Endothelial cell of umbilical vein (primary cell): Measurements from ENCODE around the gene OXLD1. TPM values are rescaled to one million over a fixed set of nuclear protein-coding genes. Genes with fewer than 3 reads are reported as not detected.

Experiments
- BruUV-seq: library from RNA; stranded (reverse); fragments of 400-500 nt; replicated peaks from 2 replicates; lab custom pipeline; 2021; lab: Mats Ljungman, UMichigan
- CTCF ChIA-PET: fragments of 300-600, 350-600 bp; sonication (Branson Sonifier 250); formaldehyde crosslinking; loops from one replicate; lab custom pipeline; 2021; ENCODE audit warnings: antibody characterized with exemption, inconsistent platforms; lab: Charles Lee
- POLR2A ChIA-PET: fragments of 300-600, 350-600 bp; sonication (Branson Sonifier 250); formaldehyde crosslinking; loops from one replicate; lab custom pipeline; 2021; ENCODE audit warnings: antibody characterized with exemption, inconsistent platforms; lab: Charles Lee
- DNase-seq: peaks from one replicate; pipeline ENCODE4 v3.0.0-alpha.2; 2011; ENCODE audit warnings: low read depth, low spot score
- FAIRE-seq: peaks from 2 replicates; lab custom pipeline; 2011; peaks lifted over from hg19 to GRCh38; lab: Jason Lieb, UNC
- H2AFZ ChIP-seq: 2 replicates; pipeline ENCODE4 v1.6.0; 2012; ENCODE audit warnings: low read depth, low read length, control low read depth, inconsistent platforms
- H3K27ac ChIP-seq: 2 replicates; pipeline ENCODE4 v1.5.1; 2011; ENCODE audit warnings: low read depth, mild to moderate bottlenecking, control low read depth, low read length, moderate library complexity; ENCODE audit not compliant: insufficient read depth
- H3K27me3 ChIP-seq, 2 experiments: 2 replicates each; pipeline versions ENCODE4 v1.6.0 to v1.6.1; 2011; ENCODE audit warnings: low read length in 2 of 2, mixed read lengths in 1 of 2; ENCODE audit not compliant: control insufficient read depth in 2 of 2, insufficient read depth in 2 of 2
- H3K36me3 ChIP-seq, 2 experiments: 2 replicates in 1 of 2; 3 replicates in 1 of 2; pipeline ENCODE4 v1.5.1; 2011; ENCODE audit warnings: low read length in 2 of 2, mild to moderate bottlenecking in 1 of 2, moderate library complexity in 1 of 2; ENCODE audit not compliant: control insufficient read depth in 2 of 2, insufficient read depth in 2 of 2; ENCODE audit errors: extremely low read depth in 1 of 2
- H3K4me1 ChIP-seq: 3 replicates; pipeline ENCODE4 v1.5.1; 2011; ENCODE audit warnings: mild to moderate bottlenecking, low read length; ENCODE audit not compliant: control insufficient read depth, insufficient read depth; ENCODE audit errors: extremely low read depth
- H3K4me2 ChIP-seq: 2 replicates; pipeline ENCODE4 v1.6.1; 2011; ENCODE audit warnings: low read length, control low read depth, mixed read lengths; ENCODE audit not compliant: insufficient read depth
- H3K4me3 ChIP-seq, 3 experiments: fragments of 200-600 bp in 1 of 3; sonication (generic), shearing (Covaris generic) in 1 of 3; replicated peaks in 1 of 3; 2 replicates each; pipeline ENCODE4 v1.5.1; 2011 to 2016; ENCODE audit warnings: control low read depth in 3 of 3, low read length in 3 of 3, mild to moderate bottlenecking in 2 of 3, inconsistent platforms in 1 of 3, low read depth in 1 of 3, moderate library complexity in 1 of 3; ENCODE audit not compliant: insufficient read depth in 1 of 3
- H3K79me2 ChIP-seq: 2 replicates; pipeline ENCODE4 v1.6.0; 2012; ENCODE audit warnings: low read length, inconsistent platforms; ENCODE audit not compliant: control insufficient read depth, insufficient read depth
- H3K9ac ChIP-seq: replicated peaks from 2 replicates; pipeline ENCODE3; 2011; ENCODE audit warnings: low read length, control low read depth; ENCODE audit not compliant: insufficient read depth; ENCODE audit errors: extremely low read depth
- H3K9me1 ChIP-seq: replicated peaks from 3 replicates; pipeline ENCODE4 v1.6.0; 2011; ENCODE audit warnings: mild to moderate bottlenecking, low read length; ENCODE audit not compliant: control insufficient read depth, insufficient read depth; ENCODE audit errors: extremely low read depth
- H3K9me3 ChIP-seq: replicated peaks from 2 replicates; pipeline ENCODE4 v1.5.1; 2012; ENCODE audit warnings: low read length, inconsistent platforms; ENCODE audit not compliant: control insufficient read depth, insufficient read depth
- H4K20me1 ChIP-seq: replicated peaks from 2 replicates; pipeline ENCODE3; 2011; ENCODE audit warnings: mild to moderate bottlenecking, low read length; ENCODE audit not compliant: control insufficient read depth, insufficient read depth; ENCODE audit errors: extremely low read depth
- CTCF ChIP-seq, 2 donors: IDR thresholded peaks; 1 replicate in 1 of 2; 2 replicates in 1 of 2; pipeline ENCODE4 v1.5.1; 2011; ENCODE audit warnings: low read length in 2 of 2, mild to moderate bottlenecking in 2 of 2, moderate library complexity in 2 of 2, control low read depth in 1 of 2, inconsistent platforms in 1 of 2, low read depth in 1 of 2; ENCODE audit not compliant: insufficient read depth in 1 of 2; ENCODE audit errors: extremely low read depth in 1 of 2
- EZH2 ChIP-seq: IDR thresholded peaks from 2 replicates; pipeline ENCODE4 v1.6.1; 2012; ENCODE audit warnings: borderline replicate concordance, low read depth, mild to moderate bottlenecking, moderate library complexity, low read length, inconsistent platforms; ENCODE audit not compliant: severe bottlenecking
- FOS ChIP-seq: IDR thresholded peaks from 2 replicates; pipeline ENCODE4 v1.6.1; 2011; ENCODE audit warnings: mild to moderate bottlenecking, low read length, moderate library complexity, borderline replicate concordance; ENCODE audit not compliant: insufficient read depth
- GATA2 ChIP-seq: IDR thresholded peaks from 2 replicates; pipeline ENCODE4 v1.7.0; 2011; ENCODE audit warnings: low read depth, mild to moderate bottlenecking, moderate library complexity, mixed read lengths, low read length; ENCODE audit not compliant: insufficient read length, insufficient read depth
- JUN ChIP-seq: IDR thresholded peaks from 2 replicates; pipeline ENCODE4 v1.6.1; 2011; ENCODE audit warnings: borderline replicate concordance, low read depth; ENCODE audit not compliant: insufficient read length, insufficient read depth
- MAX ChIP-seq: IDR thresholded peaks from 2 replicates; pipeline ENCODE4 v1.6.1; 2011; ENCODE audit not compliant: insufficient read depth, insufficient read length
- MYC ChIP-seq: IDR thresholded peaks from one replicate; pipeline ENCODE4 v1.6.1; 2011; ENCODE audit warnings: mild to moderate bottlenecking, low read depth, low read length
- POLR2A ChIP-seq: IDR thresholded peaks from 2 replicates; pipeline ENCODE4 v1.6.1; 2012; ENCODE audit warnings: low read depth, mild to moderate bottlenecking, control low read depth, low read length
- POLR2AphosphoS5 ChIP-seq: IDR thresholded peaks from 2 replicates; pipeline ENCODE4 v1.6.1; 2012; ENCODE audit warnings: low read depth, mild to moderate bottlenecking, control low read depth, low read length, moderate library complexity; ENCODE audit not compliant: insufficient read depth
- dilution Hi-C: fragments of 300-500 bp; cut with MboI; formaldehyde crosslinking; loops from one replicate; pipeline ENCODE4 v1.15.0; 2019; ENCODE audit warnings: low sequenced_read_pairs; ENCODE audit not compliant: extremely low pct_ligation_motif_present
- intact Hi-C: fragments of 100-400 bp; cut with micrococcal nuclease; formaldehyde crosslinking; loops from one replicate; pipeline ENCODE4 v1.10.0; 2022
- polyA plus RNA-seq, 4 experiments: library from polyadenylated mRNA; depleted of rRNA in 3 of 4; stranded (reverse) in 3 of 4; unstranded in 1 of 4; fragments of >200 nt; gene quantifications; 2 replicates each; pipeline versions ENCODE4 v1.2.1 to v1.2.3, GENCODE V29; 2011 to 2012; ENCODE audit warnings: missing spikeins in 1 of 4
- total RNA-seq: library from RNA; stranded (reverse); gene quantifications from 2 replicates; pipeline ENCODE4 v1.2.3, GENCODE V29; 2021

Gene OXLD1
- total and polyA plus RNA-seq, 2 donors (not counting 3 experiments of a cell fraction or from before 2014, with no cell fraction given), result 20.1 to 35.2 TPM

GRCh38 chr17:81694810-81695209 lies 28.4 kb upstream of the OXLD1 start:
- Histone ChIP-seq H3K27me3 (no peaks in the 10 kb centered on the region), H2AFZ (no peak overlapping the region), H3K4me3 (no peak overlapping the region), H3K4me1 (no peaks in the 10 kb centered on the region), H3K9me3 (no peaks in the 10 kb centered on the region), H3K9me1 (no peaks in the 10 kb centered on the region), H3K4me2 (no peak overlapping the region), H3K79me2 (peaks cover 33% of the 10 kb centered on the region), H3K27ac (no peak overlapping the region), H3K36me3 (peaks cover 21 to 78% of the 10 kb centered on the region in 2 experiments), H4K20me1 (no peaks in the 10 kb centered on the region), H3K9ac (no peak overlapping the region)
- DNase-seq, result no peak
- ChIA-PET POLR2A (no interaction called here), CTCF (no interaction called here)
- TF ChIP-seq CTCF (IDR thresholded peaks at IDR 0.05; ENCODE audit: extremely low read depth in 1 of 2, insufficient read depth in 1 of 2, low read depth in 1 of 2, low read length in 2 of 2), result no peak
- TF ChIP-seq POLR2A, result no peak
- no peak for TF ChIP-seq GATA2
- no peak for TF ChIP-seq MYC
- no peak for TF ChIP-seq MAX
- no peak for TF ChIP-seq EZH2
- no peak for TF ChIP-seq JUN
- no peak for TF ChIP-seq POLR2AphosphoS5
- TF ChIP-seq FOS, result no peak
- dilution Hi-C loops (no loop called here), intact Hi-C loops (no loop called here)
- BruUV-seq, result no TSS peak
- FAIRE-seq, result no peak
